ENCODE data around the gene E2F6.

DNA sequence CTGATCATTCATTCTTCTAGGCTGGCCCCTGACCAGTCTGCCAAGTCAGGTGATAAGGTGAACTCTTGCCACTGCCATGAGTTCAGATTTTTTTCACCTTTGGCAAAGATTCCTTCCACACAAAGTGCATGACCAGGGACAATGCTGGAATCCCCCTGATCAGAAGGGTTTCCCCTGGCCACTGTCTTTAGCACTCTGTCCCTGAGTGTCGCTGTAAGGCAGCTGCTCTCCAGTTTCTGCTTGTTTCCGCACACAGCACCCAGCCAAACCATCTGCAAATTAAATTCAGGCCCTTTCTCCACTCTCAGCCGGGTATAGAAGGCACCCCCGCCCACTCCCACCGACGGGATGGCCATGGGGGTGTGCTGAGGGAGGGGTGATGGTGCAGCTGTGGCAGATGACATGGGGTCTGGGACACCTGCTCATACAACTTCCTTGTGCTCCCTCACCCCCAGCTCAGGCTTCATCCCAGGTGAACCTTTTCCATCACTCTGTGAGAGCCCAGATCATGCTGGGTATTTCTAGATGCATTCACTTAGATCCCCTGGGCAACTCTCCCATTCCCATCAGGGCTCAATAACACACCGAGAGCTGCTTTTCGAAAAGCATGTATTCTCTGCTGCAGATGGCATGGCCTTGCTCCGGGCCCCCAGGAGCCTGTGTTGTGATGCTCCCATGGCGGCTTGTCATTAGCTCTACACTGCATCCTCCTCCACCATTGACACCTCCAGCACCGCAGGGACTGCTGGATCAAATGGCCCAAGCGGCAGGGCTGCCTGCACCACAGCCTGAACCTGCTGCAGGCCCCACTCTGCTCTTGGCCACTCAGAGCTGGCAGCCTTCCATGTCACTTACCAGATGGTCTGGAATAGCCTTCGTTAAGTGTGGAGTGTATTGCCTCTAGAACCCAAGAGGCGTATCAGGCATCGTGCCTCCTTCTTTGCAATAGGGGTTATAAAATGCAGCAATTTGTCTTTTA is 69.2 kb downstream of the E2F6 start:
- TF ChIP-seq, protein P1, sequence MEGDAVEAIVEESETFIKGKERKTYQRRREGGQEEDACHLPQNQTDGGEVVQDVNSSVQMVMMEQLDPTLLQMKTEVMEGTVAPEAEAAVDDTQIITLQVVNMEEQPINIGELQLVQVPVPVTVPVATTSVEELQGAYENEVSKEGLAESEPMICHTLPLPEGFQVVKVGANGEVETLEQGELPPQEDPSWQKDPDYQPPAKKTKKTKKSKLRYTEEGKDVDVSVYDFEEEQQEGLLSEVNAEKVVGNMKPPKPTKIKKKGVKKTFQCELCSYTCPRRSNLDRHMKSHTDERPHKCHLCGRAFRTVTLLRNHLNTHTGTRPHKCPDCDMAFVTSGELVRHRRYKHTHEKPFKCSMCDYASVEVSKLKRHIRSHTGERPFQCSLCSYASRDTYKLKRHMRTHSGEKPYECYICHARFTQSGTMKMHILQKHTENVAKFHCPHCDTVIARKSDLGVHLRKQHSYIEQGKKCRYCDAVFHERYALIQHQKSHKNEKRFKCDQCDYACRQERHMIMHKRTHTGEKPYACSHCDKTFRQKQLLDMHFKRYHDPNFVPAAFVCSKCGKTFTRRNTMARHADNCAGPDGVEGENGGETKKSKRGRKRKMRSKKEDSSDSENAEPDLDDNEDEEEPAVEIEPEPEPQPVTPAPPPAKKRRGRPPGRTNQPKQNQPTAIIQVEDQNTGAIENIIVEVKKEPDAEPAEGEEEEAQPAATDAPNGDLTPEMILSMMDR (IDR thresholded peaks at IDR 0.05 in 4 of 5, conservative IDR thresholded peaks at IDR 0.05 in 1 of 5) = no peak
- no peak for TF ChIP-seq POLR2A (IDR thresholded peaks at IDR 0.05)
